ENCODE results near the gene RBFOX2. TPM values are rescaled to one million over a fixed set of nuclear protein-coding genes. Genes with fewer than 3 reads are reported as not detected.

The RBFOX2 gene
- total and polyA plus RNA-seq, 2 of the 13 experiments (the other 11 are each of a cell fraction or from before 2014, with no cell fraction given): 37.3 to 40.4 TPM

DNA sequence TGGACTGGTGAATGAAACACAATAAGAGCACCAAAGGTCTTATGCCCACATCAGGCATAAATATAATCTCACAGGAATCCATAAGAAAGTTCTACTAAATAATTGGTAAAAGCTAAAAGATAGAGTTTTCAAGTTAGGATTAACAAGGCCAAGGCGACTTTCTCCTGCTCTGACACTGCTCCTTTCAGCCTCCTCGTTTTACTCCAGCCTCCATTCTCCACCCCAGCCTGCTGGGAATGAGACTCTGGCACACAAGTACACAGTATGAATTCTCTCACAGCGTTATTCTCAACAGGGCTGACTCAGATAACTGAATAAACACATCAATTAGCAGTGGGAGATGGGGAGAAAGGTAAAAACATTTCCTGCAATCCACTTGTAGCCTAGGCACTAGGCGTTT is 216.0 kb downstream of the RBFOX2 start (continued):
- TF ChIP-seq, protein P1, sequence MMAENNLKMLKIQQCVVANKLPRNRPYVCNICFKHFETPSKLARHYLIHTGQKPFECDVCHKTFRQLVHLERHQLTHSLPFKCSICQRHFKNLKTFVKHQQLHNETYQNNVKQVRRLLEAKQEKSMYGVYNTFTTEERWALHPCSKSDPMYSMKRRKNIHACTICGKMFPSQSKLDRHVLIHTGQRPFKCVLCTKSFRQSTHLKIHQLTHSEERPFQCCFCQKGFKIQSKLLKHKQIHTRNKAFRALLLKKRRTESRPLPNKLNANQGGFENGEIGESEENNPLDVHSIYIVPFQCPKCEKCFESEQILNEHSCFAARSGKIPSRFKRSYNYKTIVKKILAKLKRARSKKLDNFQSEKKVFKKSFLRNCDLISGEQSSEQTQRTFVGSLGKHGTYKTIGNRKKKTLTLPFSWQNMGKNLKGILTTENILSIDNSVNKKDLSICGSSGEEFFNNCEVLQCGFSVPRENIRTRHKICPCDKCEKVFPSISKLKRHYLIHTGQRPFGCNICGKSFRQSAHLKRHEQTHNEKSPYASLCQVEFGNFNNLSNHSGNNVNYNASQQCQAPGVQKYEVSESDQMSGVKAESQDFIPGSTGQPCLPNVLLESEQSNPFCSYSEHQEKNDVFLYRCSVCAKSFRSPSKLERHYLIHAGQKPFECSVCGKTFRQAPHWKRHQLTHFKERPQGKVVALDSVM (CRISPR knock-in tag; IDR thresholded peaks at IDR 0.05): peak; percentile 50; the same call in 1 of the 2 replicates
- TF ChIP-seq ZNF274 (CRISPR knock-in tag; IDR thresholded peaks at IDR 0.05) (peak; percentile 98), ZNF468 (CRISPR knock-in tag; IDR thresholded peaks at IDR 0.05) (no peak), ZSCAN9 (CRISPR knock-in tag; IDR thresholded peaks at IDR 0.05; ENCODE audit: borderline replicate concordance) (no peak), KDM4B (CRISPR knock-in tag; IDR thresholded peaks at IDR 0.05) (no peak), TBP (CRISPR knock-in tag; IDR thresholded peaks at IDR 0.05) (no peak)
- TF ChIP-seq, protein P2, sequence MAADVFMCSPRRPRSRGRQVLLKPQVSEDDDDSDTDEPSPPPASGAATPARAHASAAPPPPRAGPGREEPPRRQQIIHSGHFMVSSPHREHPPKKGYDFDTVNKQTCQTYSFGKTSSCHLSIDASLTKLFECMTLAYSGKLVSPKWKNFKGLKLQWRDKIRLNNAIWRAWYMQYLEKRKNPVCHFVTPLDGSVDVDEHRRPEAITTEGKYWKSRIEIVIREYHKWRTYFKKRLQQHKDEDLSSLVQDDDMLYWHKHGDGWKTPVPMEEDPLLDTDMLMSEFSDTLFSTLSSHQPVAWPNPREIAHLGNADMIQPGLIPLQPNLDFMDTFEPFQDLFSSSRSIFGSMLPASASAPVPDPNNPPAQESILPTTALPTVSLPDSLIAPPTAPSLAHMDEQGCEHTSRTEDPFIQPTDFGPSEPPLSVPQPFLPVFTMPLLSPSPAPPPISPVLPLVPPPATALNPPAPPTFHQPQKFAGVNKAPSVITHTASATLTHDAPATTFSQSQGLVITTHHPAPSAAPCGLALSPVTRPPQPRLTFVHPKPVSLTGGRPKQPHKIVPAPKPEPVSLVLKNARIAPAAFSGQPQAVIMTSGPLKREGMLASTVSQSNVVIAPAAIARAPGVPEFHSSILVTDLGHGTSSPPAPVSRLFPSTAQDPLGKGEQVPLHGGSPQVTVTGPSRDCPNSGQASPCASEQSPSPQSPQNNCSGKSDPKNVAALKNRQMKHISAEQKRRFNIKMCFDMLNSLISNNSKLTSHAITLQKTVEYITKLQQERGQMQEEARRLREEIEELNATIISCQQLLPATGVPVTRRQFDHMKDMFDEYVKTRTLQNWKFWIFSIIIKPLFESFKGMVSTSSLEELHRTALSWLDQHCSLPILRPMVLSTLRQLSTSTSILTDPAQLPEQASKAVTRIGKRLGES (CRISPR knock-in tag; IDR thresholded peaks at IDR 0.05; ENCODE audit: borderline replicate concordance): no peak
- TF ChIP-seq, protein P3, sequence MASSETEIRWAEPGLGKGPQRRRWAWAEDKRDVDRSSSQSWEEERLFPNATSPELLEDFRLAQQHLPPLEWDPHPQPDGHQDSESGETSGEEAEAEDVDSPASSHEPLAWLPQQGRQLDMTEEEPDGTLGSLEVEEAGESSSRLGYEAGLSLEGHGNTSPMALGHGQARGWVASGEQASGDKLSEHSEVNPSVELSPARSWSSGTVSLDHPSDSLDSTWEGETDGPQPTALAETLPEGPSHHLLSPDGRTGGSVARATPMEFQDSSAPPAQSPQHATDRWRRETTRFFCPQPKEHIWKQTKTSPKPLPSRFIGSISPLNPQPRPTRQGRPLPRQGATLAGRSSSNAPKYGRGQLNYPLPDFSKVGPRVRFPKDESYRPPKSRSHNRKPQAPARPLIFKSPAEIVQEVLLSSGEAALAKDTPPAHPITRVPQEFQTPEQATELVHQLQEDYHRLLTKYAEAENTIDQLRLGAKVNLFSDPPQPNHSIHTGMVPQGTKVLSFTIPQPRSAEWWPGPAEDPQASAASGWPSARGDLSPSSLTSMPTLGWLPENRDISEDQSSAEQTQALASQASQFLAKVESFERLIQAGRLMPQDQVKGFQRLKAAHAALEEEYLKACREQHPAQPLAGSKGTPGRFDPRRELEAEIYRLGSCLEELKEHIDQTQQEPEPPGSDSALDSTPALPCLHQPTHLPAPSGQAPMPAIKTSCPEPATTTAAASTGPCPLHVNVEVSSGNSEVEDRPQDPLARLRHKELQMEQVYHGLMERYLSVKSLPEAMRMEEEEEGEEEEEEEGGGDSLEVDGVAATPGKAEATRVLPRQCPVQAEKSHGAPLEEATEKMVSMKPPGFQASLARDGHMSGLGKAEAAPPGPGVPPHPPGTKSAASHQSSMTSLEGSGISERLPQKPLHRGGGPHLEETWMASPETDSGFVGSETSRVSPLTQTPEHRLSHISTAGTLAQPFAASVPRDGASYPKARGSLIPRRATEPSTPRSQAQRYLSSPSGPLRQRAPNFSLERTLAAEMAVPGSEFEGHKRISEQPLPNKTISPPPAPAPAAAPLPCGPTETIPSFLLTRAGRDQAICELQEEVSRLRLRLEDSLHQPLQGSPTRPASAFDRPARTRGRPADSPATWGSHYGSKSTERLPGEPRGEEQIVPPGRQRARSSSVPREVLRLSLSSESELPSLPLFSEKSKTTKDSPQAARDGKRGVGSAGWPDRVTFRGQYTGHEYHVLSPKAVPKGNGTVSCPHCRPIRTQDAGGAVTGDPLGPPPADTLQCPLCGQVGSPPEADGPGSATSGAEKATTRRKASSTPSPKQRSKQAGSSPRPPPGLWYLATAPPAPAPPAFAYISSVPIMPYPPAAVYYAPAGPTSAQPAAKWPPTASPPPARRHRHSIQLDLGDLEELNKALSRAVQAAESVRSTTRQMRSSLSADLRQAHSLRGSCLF (CRISPR knock-in tag; IDR thresholded peaks at IDR 0.05; ENCODE audit: borderline replicate concordance): no peak
